Vagina (tissue), 2 donors: ENCODE data around the gene RIT2.

ENCODE experiments used
- CTCF ChIP-seq, 3 experiments: fragments of 450-650 bp in 2 of 3; fragments of 200-600 bp in 1 of 3; sonication (generic) in 1 of 3; IDR thresholded peaks; one replicate each; pipeline ENCODE4 v1.5.1; 2017 to 2019; ENCODE audit warnings: antibody characterized with exemption in 3 of 3, mild to moderate bottlenecking in 2 of 3, moderate library complexity in 2 of 3
- POLR2A ChIP-seq, 2 donors: fragments of 450-650 bp; IDR thresholded peaks; one replicate each; pipeline ENCODE4 v1.6.1; 2017; ENCODE audit warnings: antibody characterized with exemption in 2 of 2, mild to moderate bottlenecking in 2 of 2, moderate library complexity in 2 of 2
- POLR2AphosphoS5 ChIP-seq, 2 donors: sonication (generic); formaldehyde crosslinking; IDR thresholded peaks; one replicate each; pipeline ENCODE4 v1.9.0; 2017; ENCODE audit warnings: antibody characterized with exemption in 2 of 2, mild to moderate bottlenecking in 2 of 2, low read depth in 1 of 2; ENCODE audit not compliant: insufficient read depth in 1 of 2

GRCh38 chr18:42929857-42930256 lies 185.6 kb downstream of the RIT2 start:
- no peak for TF ChIP-seq CTCF (IDR thresholded peaks at IDR 0.05)
- TF ChIP-seq POLR2AphosphoS5 (IDR thresholded peaks at IDR 0.05; ENCODE audit: insufficient read depth in 1 of 2, low read depth in 1 of 2): no peak
- TF ChIP-seq POLR2A (IDR thresholded peaks at IDR 0.05): no peak
